ENCODE results near the gene RFNG. TPM values are rescaled to one million over a fixed set of nuclear protein-coding genes. Genes with fewer than 3 reads are reported as not detected.

Gene RFNG
- total RNA-seq, 1 experiment from 2014 or later, result 52.0 TPM

DNA sequence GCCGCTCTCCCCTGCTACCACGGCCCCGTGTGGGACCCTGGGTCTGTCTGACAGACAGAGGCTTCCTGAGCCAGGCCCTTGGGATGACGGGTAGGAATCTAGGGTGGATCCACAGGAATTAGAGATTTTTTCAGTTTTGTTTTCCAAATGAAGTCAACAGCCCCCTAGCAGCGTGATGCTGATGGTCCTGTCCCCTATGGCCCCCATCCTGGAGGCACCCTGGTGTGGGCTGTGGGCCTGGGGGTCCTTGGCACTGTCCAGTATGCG, 44.5 kb downstream of the RFNG start:
- no TSS peak for BruUV-seq (replicated peaks)
- H4K20me1 ChIP-seq (ENCODE audit: insufficient read depth), result no peaks in the 10 kb centered on the region
- H3K79me2 ChIP-seq (ENCODE audit: insufficient read depth, low read length), result no peaks in the 10 kb centered on the region
- H3K27ac ChIP-seq (ENCODE audit: low read depth, low read length), result no peak overlapping the region; the same call in 1 of the 2 replicates
- no peaks in the 10 kb centered on the region for H3K9me3 ChIP-seq (ENCODE audit: control insufficient read depth in 1 of 2, insufficient read depth in 1 of 2, low read depth in 1 of 2, low read length in 2 of 2)
- TF ChIP-seq YY1 (IDR thresholded peaks at IDR 0.05; ENCODE audit: extremely low read depth, insufficient replicate concordance, low read depth, low read length), result no peak
- TF ChIP-seq, protein P1, sequence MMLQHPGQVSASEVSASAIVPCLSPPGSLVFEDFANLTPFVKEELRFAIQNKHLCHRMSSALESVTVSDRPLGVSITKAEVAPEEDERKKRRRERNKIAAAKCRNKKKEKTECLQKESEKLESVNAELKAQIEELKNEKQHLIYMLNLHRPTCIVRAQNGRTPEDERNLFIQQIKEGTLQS (IDR thresholded peaks at IDR 0.05), result no peak
- TF ChIP-seq, protein P2, sequence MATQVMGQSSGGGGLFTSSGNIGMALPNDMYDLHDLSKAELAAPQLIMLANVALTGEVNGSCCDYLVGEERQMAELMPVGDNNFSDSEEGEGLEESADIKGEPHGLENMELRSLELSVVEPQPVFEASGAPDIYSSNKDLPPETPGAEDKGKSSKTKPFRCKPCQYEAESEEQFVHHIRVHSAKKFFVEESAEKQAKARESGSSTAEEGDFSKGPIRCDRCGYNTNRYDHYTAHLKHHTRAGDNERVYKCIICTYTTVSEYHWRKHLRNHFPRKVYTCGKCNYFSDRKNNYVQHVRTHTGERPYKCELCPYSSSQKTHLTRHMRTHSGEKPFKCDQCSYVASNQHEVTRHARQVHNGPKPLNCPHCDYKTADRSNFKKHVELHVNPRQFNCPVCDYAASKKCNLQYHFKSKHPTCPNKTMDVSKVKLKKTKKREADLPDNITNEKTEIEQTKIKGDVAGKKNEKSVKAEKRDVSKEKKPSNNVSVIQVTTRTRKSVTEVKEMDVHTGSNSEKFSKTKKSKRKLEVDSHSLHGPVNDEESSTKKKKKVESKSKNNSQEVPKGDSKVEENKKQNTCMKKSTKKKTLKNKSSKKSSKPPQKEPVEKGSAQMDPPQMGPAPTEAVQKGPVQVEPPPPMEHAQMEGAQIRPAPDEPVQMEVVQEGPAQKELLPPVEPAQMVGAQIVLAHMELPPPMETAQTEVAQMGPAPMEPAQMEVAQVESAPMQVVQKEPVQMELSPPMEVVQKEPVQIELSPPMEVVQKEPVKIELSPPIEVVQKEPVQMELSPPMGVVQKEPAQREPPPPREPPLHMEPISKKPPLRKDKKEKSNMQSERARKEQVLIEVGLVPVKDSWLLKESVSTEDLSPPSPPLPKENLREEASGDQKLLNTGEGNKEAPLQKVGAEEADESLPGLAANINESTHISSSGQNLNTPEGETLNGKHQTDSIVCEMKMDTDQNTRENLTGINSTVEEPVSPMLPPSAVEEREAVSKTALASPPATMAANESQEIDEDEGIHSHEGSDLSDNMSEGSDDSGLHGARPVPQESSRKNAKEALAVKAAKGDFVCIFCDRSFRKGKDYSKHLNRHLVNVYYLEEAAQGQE (IDR thresholded peaks at IDR 0.05; ENCODE audit: low read depth), result no peak
- TF ChIP-seq EGR1 (IDR thresholded peaks at IDR 0.05; ENCODE audit: low read depth), result no peak
- TF ChIP-seq EZH2phosphoT487 (IDR thresholded peaks at IDR 0.05; ENCODE audit: borderline replicate concordance), result no peak
- TF ChIP-seq POLR2A (IDR thresholded peaks at IDR 0.05; ENCODE audit: borderline replicate concordance, extremely low read depth, insufficient read depth, insufficient read length), result no peak
- TF ChIP-seq SIN3A (IDR thresholded peaks at IDR 0.05; ENCODE audit: low read depth), result no peak
- TF ChIP-seq SRF (IDR thresholded peaks at IDR 0.05; ENCODE audit: low read depth), result no peak
- ChIA-PET CTCF (no interaction called here), POLR2A (no interaction called here), RAD21 (ENCODE audit: low non-redundant PET in 1 of 2, low total read pairs in 2 of 2, uncharacterized antibody in 2 of 2, unreplicated experiment in 2 of 2) (no interaction called here)
- no peaks in the 10 kb centered on the region for H3K27me3 ChIP-seq (ENCODE audit: insufficient read depth, low read length)
- H3K4me3 ChIP-seq (replicated peaks in 1 of 2; ENCODE audit: low read depth in 1 of 2, low read length in 2 of 2), result no peak overlapping the region
- intact Hi-C loops (cut with micrococcal nuclease), result no loop called here
- H3K9ac ChIP-seq (ENCODE audit: low read length), result no peak overlapping the region
- ATAC-seq (no peak), DNase-seq (ENCODE audit: low read depth, low spot score) (no peak)
- H3K4me1 ChIP-seq (ENCODE audit: control insufficient read depth in 1 of 2, insufficient read depth in 2 of 2, low read length in 2 of 2), result peaks cover 28 to 35% of the 10 kb centered on the region in 2 experiments
- no peak overlapping the region for H2AFZ ChIP-seq (ENCODE audit: low read depth, low read length, poor library complexity, severe bottlenecking)
- H3K36me3 ChIP-seq (ENCODE audit: control insufficient read depth in 1 of 2, insufficient read depth in 2 of 2, low read length in 2 of 2), result no peaks in the 10 kb centered on the region
- no peak overlapping the region for H3K4me2 ChIP-seq (ENCODE audit: low read length)
- H3K9me2 ChIP-seq (ENCODE audit: insufficient read depth), result no peaks in the 10 kb centered on the region
